Activated CD8-positive, alpha-beta memory T cell treated with anti-CD3 and anti-CD28 coated beads for 4 hours (primary cell): ENCODE results near the gene CD63.

Source experiments
- DNase-seq, 2 donors: peaks; one replicate each; pipeline ENCODE4 v3.0.0-alpha.2; 2020; ENCODE audit warnings: low read depth in 2 of 2

The CD63 gene

DNA sequence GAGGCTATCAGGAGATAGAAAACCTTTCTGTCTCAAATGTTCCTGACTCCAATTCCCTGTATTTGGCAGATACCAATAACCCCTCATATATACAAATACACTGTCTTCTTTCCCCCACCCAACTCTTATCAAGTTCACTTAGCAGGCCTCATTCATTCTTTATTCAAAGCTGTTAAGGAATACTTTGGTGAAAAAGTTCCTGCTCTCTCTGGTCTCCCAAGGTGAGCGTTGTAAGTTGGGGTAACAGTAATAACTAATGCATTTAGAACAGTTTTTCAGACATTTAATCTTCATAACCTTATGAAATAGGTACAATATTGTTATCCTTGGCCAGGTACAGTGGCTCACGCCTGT is 10.2 kb upstream of the CD63 start:
- DNase-seq, result no peak

DNA sequence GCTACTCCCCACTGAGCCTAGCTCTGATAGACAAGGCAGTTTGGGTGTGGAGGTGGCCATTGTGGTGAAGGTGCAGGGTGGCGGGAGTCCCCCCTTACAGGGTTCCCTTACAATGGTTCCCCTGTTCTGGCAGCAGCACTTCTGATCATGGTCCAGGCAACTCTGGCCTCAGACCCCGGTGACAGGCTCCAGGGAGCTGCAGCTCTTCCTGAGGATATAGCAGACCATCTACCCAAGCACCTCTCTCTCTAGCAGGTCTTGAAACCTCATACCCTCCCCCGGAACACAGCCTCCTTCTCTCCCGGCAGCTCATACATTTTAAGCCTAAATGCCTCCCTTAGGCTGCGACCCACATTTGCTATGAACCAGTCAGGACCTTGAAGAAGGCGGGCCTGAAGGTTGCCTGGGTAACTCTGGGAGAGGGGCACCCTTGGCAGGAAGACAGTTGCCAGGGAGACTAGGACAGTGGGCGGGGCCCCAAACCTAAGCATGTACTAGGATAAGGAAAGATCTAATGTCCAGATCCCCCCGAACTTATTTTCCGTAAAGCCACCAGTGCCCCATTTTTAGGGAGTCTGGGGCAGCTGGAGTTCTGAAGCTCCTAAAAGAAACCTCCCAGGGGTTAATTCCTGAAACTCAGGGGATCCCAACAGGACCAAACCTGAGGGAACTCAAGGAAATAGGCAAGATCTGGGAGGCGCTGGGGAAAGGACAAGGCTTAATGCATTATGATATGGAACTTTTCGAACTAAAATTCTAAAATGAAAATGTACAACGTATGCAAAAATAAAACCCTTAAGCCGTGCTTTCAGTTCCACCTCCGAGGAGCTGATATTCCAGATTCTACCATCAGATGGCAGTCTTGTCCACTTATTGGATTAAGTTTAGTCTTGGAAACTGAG is 9.6 kb upstream of the CD63 start:
- DNase-seq, result peak in 1 of 2 donors; percentile 52

DNA sequence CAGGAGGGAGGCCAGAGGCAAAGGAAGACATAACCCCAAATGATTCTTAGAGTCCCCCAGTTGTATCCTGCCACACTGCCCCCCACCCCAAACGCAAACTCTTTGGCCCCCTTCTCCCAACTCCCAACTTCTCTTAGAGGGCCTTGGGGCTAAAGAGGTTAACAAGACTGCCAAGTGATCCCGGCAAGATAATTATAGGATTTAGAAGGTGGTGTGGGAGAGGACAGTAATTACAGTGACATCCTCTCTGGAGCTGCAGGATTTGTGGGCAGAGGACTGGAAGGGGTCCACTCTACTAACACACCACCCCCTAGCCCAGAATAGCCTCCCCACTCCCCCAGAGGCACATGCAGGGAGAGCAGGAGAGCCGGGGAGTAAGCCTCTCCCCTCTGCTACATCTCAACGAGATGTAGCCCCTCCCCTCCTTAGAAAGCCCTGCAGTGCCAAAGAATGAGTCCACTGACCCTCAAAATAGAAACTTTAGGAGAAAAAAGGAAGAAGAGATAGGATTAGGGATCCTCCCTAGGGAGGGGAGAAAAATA is 8.8 kb upstream of the CD63 start:
- no peak for DNase-seq

DNA sequence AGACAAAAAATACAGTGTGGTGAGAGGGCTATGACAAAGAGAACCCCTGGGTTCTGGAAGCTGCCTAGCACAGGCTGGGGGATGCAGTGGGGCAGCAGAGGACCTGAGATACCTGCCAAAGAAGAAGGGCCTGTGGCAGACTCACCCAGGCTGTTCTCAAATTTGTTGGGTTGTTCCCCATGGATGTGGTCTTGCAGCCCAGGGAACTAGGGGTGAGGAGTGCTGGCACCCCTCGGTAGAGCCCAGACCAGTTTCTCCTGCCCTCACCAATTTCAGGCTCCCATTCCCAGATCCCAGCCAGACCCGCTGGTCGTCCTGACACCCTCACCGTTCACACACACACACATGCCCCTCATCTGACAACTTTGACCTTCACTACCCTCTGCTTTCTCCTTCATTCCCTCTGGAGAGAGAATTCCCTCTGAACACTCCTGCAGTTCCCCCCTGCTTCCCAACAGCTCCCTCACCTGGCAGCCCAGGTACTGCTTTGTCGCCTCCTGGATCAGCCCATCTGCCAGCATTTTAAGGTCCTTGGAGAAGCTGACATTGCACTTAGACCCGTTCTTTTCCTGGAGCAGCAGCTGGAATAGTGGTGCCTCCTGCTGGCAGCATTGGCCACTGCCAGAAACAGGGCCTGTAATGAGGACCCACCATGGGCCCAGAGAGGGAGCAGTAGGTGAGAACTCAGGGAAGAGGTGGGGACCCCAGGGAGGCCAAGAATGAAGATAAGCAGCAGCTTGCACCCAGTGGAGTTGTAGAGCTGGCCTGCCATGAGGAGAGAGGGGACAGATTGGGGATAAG is 8.2 kb upstream of the CD63 start:
- no peak for DNase-seq

DNA sequence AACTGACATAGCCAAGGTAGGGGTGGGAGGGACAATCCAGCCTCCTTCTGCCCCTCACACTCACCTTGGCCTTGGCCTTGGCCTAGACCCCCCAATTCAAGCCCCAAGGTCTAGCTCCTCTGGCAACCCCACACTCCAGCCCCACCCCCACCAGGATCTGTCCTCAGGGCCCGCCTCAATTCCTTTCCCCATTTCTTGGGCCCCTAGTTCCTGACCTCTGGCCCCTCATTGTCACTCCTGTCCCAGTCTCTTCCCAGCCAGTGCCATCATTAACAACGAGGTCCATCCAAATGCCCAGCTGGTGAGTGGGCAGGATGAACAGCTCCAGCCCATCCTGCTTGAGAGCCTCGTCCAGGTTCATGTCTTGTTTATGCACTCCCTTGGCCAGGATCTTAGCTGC is 7.3 kb upstream of the CD63 start:
- DNase-seq, result no peak

DNA sequence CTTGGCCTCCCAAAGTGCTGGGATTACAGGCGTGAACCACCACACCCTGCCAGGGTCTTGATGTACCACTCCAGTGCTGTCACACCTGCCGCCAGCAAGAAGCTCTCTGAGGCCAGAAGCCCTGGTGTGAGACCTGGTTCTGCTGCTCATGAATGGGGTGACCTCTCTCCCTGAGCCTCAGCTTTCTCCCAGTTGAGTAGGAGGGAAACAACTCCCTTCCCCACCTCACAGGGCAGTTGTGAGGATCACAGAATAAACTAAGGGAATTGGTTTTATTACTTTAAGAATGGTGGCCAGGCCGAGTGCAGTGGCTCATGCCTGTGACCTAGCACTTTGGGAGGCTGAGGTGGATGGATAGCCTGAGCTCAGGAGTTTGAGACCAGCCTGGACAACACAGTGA is 5.8 kb upstream of the CD63 start:
- no peak for DNase-seq

DNA sequence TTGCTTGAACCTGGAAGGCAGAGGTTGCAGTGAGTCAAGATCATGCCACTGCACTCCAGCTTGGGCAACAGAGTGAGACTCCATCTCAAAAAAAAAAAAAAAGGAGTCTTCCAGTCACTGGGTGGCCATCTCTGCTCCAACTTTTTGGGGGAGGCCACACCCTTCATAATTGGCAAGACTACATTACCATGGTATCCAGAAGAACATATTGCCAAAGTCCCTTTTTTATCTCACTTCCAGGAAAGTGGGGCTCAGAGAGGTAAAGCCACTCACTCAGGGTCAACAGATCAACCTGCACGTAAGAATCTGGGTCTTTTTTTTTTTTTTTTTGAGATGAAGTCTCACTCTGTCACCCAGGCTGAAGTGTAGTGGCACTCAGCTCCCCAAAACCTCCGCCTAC is 5.0 kb upstream of the CD63 start:
- no peak for DNase-seq

DNA sequence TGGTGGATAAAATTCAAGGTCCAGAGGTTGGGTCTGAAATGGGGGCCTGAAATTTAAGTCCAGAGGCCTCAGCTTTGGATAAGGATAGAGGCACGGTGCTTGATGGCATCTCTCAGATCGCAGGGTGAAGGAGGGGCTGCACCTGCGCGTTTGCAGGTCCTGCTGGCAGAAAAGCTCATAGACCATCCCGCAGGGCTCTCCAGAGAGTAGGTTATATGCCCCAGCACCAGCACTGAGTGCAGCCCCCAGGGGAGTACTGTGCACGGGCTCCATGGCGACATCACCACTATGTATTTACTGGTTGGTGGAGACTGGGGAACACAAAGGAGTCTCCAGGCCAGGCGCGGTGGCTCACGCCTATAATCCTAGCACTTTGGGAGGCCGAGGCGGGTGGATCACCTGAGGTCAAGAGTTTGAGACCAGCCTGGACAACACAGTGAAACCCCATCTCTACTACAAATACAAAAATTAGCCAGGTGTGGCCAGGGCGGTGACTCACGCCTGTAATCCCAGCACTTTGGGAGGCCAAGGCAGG is 4.3 kb upstream of the CD63 start:
- DNase-seq, result no peak

DNA sequence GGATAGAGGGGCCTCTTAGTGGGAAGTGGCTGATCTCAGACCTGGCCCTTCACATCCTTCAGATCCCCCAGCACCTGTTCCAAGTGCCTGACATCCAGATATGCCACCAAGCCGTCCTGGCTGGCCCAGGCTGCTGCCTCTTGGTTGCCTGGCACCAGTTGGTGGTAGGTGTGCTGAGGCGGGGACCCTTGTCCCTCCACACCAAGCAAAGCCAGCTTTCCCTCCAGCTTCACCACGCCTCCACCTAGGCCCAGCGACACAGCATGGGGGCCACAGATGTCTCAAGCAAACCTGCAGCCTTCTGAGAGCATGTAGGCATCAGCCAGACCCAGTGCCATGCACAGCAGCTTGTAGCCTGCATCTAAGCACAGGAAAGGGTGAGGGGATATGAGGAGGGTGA is 3.5 kb upstream of the CD63 start:
- no peak for DNase-seq

DNA sequence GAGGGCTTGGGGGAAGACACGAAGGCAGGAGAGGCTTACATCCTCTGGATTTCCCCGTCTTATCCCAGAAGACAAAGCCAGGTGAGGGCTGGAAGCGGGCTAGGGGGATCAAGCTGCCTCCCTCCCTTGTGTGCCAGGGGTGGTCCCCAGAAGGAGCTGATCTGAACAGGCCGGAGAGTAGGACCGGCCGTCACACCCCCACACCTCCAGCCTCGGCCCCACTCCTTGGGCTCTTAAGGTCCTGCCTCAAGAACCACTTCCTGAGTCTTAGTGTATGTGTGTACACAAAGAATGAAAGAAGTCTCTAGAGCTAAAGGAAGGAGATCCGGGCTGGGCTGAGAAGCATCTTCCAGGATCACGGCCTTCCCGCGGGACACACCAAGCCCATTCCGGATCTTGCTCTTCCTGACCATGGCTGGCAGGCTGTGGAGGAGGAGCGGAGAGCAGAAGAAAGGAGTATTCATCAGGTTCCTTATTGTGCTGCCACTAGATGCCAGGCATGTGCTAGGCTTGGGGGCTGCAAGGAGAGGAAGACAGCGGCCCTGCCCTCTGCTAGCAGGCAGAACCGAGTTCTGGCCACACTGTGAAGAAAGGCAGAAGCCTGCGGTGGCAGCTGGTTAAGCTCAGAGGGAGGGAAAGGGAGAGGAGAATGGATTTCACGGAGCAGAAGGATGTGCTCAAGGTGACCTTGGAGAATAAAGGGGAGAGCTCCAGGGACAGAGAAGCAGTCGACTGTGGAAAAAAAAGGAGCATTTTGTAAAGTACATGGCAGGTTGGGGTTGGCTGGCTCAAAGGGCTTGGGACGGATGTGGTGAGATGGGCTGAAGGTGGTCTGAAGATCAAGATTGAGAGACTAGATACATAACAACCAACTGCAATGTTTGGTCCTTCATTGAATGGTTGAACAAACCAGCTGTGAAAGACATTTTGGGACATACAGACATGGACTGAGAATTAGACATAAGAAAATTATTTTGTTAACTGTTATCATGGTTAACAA is 1.3 kb upstream of the CD63 start:
- no peak for DNase-seq

DNA sequence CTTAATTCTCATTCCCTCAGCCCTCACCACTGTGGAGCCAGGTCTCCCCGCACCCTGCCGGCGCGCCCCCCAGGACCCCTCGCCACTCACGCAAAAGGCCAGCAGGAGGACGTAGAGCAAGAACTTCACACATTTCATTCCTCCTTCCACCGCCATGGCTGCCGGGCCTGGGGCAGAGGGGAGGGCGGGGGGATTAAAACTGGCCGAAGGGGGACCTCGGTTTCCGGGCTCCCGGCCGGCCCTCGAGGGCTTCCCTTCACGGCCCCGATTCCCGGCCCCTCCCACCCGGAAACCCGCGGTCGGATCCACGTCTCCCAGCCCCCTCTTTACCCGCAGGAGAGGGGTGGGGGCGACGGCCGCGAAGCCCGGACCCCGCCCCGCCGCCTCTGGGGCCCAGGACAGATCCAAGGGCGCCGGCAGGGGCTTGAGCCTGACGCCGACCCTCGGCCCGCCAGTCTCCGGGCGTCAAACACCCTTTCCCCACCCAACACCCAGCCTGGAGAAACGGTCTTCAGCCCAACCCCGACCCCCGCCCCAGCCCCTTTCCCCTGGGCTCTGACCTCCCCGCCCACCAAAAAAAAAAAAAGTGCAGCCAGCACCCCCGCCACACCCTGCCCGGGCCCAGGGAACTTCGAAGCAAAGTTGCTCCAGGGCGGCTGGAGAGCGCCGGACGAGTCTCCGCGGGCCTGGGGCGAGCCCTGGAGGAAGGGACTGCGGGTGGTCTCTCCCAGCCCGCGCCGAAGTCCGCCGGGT is 447 bp downstream of the CD63 start:
- DNase-seq, result no peak

DNA sequence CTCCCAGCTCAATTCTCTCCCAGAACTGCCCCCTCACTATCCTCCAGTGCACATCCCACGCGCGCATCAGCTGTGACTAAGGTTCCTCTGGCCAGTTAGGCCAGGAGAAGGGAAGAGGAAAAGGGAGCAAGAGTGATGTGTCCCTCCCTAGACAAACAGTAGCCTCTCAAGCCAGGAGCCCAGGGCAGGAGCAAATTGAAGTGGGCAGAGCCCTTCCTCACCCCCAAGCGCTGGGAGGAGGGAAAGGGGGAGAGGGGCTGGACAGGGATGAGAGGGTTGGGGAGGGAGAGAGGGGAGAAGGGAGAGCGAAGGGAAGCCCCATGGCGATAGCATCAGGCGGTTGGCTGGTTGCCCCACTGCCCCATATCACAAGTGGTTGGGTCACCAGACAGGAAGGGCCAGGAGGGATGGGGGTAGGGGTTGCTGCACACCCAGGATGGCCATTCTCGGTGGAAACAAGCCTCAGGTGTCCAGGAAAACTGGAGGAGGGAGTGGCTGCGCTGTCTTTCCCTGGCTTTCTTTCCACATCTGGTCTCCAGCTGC is 1.1 kb downstream of the CD63 start:
- no peak for DNase-seq

DNA sequence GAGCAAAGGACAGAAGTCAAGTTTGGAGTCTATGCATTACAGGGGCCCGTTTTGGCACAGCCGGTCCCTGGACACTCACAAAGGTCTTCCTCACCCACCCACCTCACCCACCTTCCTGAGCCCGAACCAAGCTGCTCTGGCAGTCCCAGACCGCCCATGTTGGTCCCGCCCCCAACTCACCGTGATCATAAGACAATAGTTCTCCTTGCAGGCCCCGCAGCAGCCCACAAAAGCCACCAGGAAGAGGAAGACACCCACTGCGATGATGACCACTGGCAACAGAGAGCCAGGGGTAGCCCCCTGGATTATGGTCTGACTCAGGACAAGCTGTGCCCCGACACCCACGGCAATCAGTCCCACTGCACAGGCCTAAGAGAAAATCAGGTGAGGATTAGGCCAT is 1.8 kb downstream of the CD63 start:
- no peak for DNase-seq

DNA sequence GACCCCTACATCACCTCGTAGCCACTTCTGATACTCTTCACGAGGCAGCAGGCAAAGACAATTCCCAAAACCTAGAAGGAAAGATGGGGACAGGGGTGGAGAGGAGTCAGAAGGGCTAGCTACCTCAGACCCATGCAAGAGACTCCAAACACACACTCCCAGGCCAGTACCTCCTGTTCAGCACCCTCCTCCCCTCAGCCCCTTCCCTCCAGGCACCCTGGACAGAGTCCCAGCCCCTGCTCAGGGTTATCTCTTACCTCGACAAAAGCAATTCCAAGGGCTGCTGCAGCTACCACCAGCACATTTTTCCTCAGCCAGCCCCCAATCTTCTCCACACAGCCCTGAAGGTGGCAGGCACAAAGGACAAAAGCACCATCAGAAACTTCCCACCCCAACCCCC is 3.3 kb downstream of the CD63 start:
- DNase-seq, result no peak

DNA sequence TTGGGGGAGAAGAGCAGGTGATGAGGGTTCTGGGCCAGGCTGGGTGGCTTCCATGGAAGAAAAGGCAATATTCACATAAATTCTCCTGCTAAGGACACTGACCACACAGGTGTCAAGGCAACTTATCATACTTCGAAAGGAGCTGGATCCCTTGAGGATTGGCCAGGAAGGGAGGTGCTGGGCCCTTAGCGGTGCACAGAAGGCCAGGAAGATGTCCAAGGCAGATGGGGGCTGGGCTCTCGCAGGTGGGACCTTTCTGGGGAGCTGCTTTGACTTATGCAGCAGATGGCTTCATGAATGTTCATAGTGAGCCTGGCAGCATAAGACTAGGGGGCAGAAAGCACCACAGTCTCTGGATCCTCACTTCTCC is 3.9 kb downstream of the CD63 start:
- DNase-seq, result no peak

DNA sequence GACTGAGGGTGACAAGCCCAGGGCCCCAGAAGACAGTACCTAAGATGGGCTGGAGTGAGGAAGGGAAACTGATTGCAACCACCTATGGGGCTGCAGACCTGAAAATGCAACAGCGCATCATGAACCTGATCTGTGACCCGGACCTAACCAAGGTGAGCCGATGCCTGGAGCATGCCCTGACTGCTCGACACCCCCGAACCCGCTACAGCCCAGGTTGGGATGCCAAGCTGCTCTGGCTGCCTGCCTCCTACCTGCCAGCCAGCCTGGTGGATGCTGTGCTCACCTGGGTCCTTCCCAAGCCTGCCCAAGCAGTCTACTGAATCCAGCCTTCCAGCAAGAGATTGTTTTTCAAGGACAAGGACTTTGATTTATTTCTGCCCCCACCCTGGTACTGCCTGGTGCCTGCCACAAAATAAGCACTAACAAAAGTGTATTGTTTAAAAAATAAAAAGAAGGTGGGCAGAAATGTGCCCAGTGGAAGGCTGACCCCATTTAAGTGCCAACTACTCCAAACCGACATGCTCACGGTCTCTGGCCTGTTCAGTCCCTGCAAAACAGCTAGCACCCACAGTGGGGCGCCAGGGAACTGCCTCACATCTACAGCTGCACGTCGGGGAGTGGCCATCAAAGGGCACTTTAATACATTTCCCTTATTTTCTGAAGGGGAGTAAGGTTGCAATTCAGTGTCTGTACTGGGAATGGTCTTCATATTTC is 4.4 kb downstream of the CD63 start:
- no peak for DNase-seq

DNA sequence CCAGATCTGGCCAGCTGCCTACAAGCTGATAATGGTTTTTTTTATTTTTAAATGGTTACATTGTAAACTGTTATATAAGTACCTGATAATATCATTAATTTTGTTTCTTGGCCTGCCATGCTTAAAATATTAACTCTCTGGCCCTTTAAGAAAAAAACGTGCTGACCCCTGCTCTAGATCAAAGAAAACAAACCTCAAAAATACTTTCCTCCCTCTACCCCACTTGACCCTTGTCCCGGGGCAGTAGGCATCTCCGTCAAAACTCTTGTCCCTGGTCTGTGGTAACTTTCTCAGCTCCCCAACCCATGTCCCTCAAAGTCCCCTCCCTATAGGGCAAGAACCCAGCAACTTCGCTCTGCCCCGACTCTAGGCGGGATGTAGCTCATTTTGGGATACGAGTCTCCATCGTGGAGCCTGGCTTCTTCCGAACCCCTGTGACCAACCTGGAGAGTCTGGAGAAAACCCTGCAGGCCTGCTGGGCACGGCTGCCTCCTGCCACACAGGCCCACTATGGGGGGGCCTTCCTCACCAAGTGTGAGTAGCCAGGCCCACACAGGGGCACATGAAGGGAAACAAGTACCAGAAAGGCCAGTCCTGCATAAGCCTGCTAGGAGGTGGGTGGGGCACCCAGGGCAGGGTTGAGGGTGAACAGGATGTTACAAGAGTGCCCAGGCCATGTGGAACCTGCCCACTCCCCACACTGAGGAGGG is 5.1 kb downstream of the CD63 start:
- DNase-seq, result no peak

DNA sequence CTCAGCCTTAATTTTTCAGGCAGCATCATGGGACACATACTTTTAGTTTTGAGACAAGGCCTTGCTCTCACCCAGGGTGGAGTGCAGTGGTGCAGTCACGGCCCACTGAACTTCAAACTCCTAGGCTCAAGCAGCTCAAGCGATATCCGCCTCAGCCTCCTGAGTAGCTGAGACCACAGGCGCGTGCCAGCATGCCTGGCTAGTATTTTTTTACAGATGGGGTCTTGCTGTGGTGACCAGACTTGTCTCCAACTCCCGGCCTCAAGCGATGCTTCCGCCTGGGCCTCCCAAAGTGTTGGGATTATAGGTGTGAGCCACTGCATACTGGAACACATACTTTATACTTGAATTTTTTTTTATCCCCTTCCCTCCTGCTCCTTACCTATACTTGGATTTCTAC is 5.9 kb downstream of the CD63 start:
- DNase-seq, result no peak

DNA sequence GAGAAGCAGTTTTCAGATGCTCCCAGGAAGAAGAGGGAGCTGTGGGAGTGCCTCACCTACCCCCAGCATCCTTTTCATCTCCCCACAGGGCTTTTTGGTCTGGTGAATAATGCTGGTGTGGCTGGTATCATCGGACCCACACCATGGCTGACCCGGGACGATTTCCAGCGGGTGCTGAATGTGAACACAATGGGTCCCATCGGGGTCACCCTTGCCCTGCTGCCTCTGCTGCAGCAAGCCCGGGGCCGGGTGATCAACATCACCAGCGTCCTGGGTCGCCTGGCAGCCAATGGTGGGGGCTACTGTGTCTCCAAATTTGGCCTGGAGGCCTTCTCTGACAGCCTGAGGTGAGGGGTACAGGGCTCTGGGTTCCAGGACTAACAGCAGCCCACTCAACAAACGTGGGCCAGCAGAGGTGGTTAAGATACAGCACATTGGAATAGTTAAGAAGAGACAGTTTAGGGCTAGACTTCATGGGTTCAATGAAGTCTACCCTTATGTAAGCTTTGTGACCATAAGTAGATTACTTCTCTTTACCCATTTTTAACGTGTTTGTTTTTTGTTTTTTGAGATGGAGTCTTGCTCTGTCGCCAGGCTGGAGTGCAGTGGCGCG is 7.1 kb downstream of the CD63 start:
- DNase-seq, result no peak
